Measurements from ENCODE around the gene TTLL6.
A peak's percentile ranks its signal among the peaks of the same experiment; 100 is the strongest.

The TTLL6 gene

GRCh38 chr17:48754500-48755261 is 62.3 kb downstream of the TTLL6 start:
- Histone ChIP-seq H3K9me3 (ENCODE audit: severe bottlenecking) (peaks cover 12% of the 10 kb centered on the region), H3K36me3 (no peaks in the 10 kb centered on the region), H3K4me3 (ENCODE audit: low read depth, low read length) (no peak overlapping the region), H3K27ac (no peak overlapping the region), H3K27me3 (ENCODE audit: insufficient read depth, low read depth, severe bottlenecking) (peaks cover 100% of the 10 kb centered on the region)
- no peak for DNase-seq
- TF ChIP-seq, protein P1, sequence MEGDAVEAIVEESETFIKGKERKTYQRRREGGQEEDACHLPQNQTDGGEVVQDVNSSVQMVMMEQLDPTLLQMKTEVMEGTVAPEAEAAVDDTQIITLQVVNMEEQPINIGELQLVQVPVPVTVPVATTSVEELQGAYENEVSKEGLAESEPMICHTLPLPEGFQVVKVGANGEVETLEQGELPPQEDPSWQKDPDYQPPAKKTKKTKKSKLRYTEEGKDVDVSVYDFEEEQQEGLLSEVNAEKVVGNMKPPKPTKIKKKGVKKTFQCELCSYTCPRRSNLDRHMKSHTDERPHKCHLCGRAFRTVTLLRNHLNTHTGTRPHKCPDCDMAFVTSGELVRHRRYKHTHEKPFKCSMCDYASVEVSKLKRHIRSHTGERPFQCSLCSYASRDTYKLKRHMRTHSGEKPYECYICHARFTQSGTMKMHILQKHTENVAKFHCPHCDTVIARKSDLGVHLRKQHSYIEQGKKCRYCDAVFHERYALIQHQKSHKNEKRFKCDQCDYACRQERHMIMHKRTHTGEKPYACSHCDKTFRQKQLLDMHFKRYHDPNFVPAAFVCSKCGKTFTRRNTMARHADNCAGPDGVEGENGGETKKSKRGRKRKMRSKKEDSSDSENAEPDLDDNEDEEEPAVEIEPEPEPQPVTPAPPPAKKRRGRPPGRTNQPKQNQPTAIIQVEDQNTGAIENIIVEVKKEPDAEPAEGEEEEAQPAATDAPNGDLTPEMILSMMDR (IDR thresholded peaks at IDR 0.05; ENCODE audit: low read depth, low read length), result 0 out of 2 replicates have a peak, but pooled peaks have one; percentile 8

DNA sequence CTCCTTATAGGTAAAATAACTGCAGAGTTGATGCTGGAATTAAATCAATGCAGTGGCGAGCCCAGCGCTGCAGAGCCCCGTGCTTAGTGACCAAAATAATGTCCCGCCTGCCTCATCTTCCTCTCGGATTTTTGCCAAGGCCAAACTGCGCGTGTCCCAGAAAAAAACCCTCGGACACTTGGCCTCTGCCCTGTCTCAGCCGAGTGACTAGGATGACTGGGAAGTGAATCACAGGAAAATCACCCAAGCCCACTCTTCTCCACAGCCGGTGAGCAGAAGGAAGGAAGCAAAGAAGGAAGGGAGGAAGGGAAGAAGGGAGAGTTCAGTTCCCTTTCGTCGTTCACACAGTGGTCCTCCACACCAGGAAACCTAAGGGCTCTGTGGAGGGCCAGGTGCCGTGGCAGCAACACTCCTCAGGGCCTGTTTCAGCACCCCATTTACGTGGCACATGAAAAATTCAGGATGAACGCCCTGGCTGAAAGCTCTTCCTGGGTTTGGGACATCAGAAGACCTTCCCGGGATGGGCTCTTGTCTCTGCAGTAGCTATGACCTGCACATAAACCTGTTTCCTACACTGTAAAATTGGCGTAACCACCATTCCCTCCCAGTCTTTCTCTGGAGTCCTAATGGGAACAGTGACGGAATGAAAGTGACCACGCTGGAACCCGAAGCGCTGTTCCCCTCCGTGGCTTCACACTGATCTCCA is 63.1 kb downstream of the TTLL6 start:
- Histone ChIP-seq H3K4me3 (ENCODE audit: low read depth, low read length) (no peak overlapping the region), H3K27me3 (ENCODE audit: insufficient read depth, low read depth, severe bottlenecking) (peaks cover 100% of the 10 kb centered on the region), H3K36me3 (no peaks in the 10 kb centered on the region), H3K9me3 (ENCODE audit: severe bottlenecking) (peaks cover 8% of the 10 kb centered on the region), H3K27ac (no peak overlapping the region)
- TF ChIP-seq, protein P1 (IDR thresholded peaks at IDR 0.05; ENCODE audit: low read depth, low read length), result no peak
- DNase-seq, result no peak

DNA sequence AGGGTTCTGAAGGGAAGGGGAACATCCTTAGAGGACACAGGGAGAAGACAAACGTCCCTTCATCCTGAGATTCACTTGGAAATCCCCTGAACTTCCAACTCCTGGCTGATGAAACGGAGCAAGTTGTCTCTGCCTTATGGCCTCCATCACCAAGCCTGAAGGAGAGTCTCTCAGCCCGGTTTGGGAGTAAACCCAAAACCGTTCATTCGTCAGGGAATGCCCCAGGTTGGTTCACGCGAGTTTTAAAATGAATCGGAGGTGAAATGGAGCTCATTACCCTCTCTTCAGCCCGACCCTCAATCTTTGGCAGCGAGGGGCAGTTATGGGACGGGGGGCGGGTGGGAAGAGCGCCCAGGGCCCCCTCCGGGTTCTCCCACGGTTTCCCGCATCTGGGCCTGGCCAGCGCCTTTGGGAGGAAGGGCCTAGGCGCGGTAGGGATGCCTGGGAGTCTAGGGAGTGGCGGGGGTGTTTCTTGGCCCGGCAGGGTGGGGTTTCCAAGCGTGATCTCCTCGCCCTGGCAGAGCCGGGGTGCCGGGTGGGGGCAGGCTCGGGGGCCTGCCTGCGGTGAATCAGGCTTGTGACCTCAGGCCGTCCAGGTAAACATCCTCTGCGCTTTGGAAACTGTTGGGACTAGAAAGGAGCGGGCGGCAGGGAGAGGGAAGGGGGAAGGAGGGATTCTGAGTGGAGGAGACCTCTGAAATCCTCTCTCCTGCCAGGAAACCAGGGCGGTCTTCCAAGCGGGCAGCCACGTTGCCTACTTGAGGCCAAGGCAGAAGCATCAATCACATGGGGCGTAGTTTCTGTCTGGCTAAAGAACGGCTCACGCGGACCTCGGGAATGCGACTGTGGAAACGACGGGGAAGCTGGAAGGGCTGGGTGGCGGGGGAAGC is 64.4 kb downstream of the TTLL6 start:
- Histone ChIP-seq H3K27ac (no peak overlapping the region), H3K9me3 (ENCODE audit: severe bottlenecking) (peaks cover 12% of the 10 kb centered on the region), H3K27me3 (ENCODE audit: insufficient read depth, low read depth, severe bottlenecking) (peaks cover 100% of the 10 kb centered on the region), H3K4me3 (ENCODE audit: low read depth, low read length) (no peak overlapping the region), H3K36me3 (no peaks in the 10 kb centered on the region)
- TF ChIP-seq, protein P1 (IDR thresholded peaks at IDR 0.05; ENCODE audit: low read depth, low read length), result no peak
- no peak for DNase-seq

- H3K36me3 ChIP-seq, result no peaks in the 10 kb centered on the region
- DNase-seq, result no peak
- TF ChIP-seq, protein P1 (IDR thresholded peaks at IDR 0.05; ENCODE audit: low read depth, low read length), result no peak
- no peak overlapping the region for H3K4me3 ChIP-seq (ENCODE audit: low read depth, low read length)
- H3K27me3 ChIP-seq (ENCODE audit: insufficient read depth, low read depth, severe bottlenecking), result peaks cover 100% of the 10 kb centered on the region
- H3K9me3 ChIP-seq (ENCODE audit: severe bottlenecking), result peaks cover 20% of the 10 kb centered on the region
- no peak overlapping the region for H3K27ac ChIP-seq
Observed at GRCh38 chr17:48751733-48752398, 65.2 kb downstream of the TTLL6 start.

GRCh38 chr17:48751172-48751571 is 65.9 kb downstream of the TTLL6 start:
- Histone ChIP-seq H3K9me3 (ENCODE audit: severe bottlenecking) (peaks cover 20% of the 10 kb centered on the region), H3K36me3 (no peaks in the 10 kb centered on the region), H3K27ac (no peak overlapping the region), H3K4me3 (ENCODE audit: low read depth, low read length) (no peak overlapping the region), H3K27me3 (ENCODE audit: insufficient read depth, low read depth, severe bottlenecking) (peaks cover 100% of the 10 kb centered on the region)
- peak; percentile 27 for DNase-seq
- TF ChIP-seq, protein P1 (IDR thresholded peaks at IDR 0.05; ENCODE audit: low read depth, low read length), result no peak
